Fibroblast of skin of back (primary cell): ENCODE measurements around the gene TMEM161B. TPM values are rescaled to one million over a fixed set of nuclear protein-coding genes. Genes with fewer than 3 reads are reported as not detected.
A peak's percentile ranks its signal among the peaks of the same experiment; 100 is the strongest.
"Not testable (repeated sequence)": the region's sequence is repeated elsewhere in the genome, so short reads cannot be mapped to it uniquely, and the experiment has no call there.

Experiments
- DNase-seq: peaks from one replicate; pipeline ENCODE4 v3.0.0-alpha.2; 2013
- polyA plus RNA-seq, 2 experiments: library from polyadenylated mRNA; unstranded; fragments of 120-200 nt; gene quantifications; one replicate each; pipeline ENCODE4 v1.2.1, GENCODE V29; 2013; ENCODE audit not compliant: insufficient read length in 2 of 2

Gene TMEM161B
- polyA plus RNA-seq (2013, experiment 1 of 2; ENCODE audit: insufficient read length) = 5.5 TPM
- polyA plus RNA-seq (2013, experiment 2 of 2; ENCODE audit: insufficient read length) = 6.7 TPM

DNA sequence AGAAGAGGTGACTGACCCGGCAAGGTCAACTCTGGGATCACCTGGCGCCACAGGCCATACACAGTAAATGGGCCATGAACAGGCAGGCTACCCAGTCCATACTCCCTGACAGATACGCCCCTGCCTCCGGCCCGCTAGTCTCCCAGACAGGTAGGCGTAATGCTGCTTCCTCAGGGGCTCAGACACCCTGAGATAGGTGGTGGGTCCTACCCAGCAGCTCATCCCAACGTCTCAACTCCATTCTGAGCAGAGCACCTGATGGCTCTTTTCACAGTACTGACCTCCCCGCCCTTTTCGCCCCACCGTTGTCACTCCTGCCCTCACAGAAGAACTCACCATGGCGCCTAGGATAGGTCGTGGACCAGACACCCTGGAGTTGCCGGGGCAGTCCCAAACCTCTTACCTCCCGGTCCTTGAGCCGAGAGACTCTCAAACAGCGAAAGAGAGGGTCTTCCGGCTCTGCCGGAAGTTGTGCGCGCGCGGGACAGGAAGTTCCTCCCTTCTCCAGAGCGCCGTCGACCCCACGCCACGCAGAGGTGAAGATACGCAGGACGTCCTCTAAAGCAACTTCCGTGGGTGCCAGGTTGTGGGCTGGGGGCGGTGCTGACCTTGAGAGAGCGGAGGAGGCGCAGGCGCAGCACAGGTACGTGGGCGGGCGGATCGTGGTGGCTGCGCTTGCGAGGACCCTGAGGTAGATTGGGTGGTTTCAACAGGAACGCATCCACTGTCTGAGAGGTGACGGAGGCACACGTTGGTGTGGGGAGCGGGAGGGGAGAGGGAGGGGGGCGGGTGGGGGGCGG lies at the start of gene TMEM161B:
Gene TMEM161B (minus strand): TSS at position 461 of the 800 bp plus-strand sequence. CDS start 122 bp downstream, at position 339.
- DNase-seq = peak; percentile 84

DNA sequence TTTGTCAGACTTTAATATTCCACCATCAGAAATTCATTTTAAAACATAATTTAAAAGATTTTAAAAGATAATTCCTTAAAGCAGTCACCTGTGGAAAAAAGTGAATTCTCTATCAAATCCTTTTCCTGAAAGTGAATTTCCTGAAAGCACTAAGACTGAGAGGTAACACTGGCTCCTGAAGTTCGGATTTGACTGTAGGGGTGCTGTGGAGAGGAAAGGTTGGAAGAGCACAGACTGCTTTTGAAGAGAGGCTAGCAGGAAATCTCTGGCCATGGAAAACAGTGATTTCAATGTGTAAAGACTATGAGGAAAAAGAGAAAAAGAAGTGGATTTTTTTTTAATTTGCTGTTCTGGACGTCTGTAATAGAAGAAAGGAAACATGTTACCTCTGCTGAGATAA lies 35.7 kb upstream of the TMEM161B start:
- DNase-seq = no peak

DNA sequence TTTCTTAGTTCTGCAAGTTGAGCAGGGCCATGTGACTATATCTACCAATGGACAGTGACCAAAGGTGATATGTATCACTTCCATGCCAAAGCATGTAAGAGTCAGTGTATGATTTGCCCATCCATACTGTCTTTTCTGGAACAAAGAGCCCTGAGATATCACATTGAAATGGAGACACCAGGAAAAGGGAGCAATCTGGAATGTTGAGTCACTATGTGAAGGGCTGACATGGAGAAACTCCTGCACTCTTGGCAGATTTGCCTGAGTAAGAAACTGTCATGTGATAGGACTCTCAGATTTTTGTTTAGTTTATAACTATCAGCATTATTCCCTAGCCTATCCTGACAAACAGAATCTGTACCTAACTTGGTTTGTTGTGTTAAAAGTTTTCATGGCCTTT lies 29.8 kb upstream of the TMEM161B start:
- peak; percentile 19 for DNase-seq

DNA sequence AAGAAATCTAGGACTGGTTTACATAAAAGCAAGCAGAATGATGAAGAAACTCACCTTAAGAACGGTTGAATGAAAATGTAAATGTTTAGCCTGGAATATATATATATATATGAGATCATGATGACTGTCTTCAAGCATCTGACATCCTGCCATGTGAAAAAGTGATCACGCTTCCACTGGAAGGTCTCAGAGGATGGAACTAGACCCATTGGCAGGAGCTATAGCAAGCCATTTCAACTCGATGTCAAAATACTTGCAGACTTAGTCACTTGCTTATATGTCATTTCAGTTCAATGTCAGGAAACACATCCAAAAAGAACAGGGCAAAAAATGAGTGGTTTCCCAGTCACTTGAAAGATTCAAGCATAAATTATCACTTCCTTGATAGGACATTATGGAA lies 22.2 kb upstream of the TMEM161B start:
- DNase-seq = peak; percentile 11

DNA sequence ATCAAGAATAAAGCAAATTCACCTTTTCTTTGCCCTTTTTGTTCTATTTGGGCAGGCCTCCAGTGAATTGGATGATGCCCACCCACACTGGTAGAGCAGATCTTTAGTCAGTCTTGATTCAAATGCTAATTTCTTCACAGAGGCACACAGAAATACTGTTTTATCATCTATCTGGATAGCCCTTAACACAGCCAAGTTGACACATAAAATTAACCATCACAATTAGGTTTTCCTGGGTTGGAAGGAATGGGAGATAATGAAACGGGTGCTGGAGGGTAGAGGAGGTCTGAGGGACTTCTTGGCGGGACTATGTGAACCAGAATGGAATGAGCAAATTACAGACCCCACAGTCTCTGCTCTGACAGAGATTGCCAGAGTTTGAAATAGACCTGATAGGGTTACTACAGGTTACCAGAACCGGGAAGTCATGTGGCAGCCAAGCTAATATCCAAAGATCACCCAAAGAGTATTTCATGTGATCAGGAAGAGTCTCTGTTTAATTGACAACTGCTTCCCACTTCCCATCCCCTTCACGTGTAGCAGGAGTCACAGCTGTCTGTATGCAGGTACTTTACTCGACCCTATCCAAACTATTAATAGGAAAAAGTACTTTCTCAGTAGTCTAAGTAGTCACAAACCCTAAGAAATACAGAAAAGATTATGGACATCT lies 20.0 kb upstream of the TMEM161B start:
- no peak for DNase-seq

DNA sequence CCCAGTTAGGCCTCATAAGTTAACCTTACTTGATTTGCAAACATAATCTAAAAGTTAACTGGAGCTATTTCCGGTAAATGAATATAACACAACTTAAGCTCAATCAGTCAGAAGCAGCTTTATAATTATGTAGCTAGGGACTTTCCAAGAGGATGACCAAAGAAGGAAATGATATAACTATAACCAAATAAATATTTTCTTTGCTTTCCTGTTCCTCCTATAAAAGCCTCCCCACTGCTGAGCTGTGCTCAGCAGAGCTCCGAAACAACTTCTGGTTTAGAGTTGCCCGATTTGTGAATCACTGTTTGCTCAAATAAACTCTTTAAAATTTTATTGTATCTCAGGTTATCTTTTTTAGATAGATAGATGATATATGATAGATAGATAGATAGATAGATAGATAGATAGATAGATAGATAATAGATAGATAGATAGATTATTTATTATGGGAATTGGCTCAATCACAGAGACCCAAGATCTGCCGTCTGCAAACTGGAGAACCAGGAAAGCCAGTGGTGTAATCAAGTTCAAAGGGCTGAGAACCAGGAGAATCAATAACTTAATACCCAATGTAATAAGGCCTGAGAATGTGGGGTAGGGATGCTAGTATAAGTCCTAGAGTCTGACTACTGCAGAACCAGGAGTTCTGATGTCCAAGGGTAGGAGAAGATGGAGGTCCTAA lies 19.3 kb upstream of the TMEM161B start:
- no peak for DNase-seq

DNA sequence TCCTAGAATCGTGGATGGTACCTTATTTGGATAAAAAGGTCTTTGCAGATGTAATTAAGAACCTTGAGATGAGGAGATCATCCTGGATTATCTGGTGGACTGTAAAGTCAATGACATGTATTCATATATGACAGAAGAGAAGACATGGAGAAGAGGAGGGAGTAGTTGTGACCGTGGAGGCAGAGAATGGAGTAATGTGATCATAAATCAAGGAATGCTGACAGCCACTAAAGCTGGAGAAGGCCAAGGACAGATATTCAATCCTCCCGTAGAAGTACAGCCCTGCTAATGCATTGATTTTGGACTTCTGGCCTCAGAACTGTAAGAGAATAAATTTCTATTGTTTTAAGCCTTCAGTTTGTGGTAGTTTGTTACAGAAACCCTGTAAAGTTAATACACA lies 18.7 kb upstream of the TMEM161B start:
- no peak for DNase-seq

DNA sequence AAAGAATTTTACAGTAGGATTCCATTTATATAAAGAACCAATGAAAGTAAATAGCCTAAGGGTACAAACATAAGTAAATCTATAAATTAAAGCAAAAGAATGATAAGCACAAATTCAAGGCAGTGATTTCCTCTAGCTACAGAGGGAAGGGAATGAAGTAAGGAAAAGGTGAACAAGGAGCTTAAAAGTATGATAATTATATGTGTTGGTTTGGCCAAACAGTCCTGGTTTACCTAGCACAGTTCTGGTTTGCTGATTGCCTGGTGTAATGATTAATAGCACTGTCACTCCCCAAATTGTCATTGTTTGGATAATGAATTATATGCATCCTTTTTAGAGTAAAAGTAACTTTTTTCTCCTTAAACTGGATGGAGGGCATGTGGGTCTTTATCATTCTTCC lies 15.0 kb upstream of the TMEM161B start:
- no peak for DNase-seq

DNA sequence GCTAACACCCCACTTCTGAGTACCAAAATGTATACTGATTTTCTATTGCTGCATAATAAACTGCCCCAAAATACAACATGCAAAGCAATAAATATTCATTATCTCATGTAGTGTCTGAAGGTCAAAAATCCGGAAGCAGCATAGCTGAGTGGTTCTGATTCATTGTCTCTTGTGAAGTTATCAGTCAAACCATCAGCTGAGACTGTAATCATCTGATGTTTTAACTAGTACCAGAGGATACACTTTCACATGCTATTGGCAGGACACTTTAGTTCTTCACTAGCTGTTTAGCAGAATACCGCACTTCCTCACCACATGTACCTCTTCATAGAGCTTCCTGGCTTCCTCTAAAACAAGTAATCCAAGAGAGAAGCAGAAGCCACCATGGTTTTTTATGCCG lies 12.7 kb upstream of the TMEM161B start:
- DNase-seq = no peak

DNA sequence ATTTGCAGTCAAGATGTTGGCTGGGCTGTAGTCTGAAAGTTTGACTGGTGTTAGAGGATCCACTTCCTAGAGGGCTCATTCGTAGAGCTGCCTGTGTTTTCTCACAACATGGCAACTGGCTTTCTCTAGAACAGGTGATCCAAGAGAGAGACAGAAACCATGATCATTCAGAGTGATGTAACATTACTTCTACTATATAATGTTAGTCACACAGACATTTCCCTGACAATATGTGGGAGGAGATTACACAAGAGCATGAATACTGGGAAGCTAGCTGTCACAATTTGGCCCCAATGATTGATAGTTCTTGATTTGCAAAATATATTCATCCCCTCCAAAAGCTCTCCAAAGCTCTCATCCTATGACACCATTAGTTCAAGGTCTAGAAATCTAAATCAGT lies 10.9 kb upstream of the TMEM161B start:
- no peak for DNase-seq

DNA sequence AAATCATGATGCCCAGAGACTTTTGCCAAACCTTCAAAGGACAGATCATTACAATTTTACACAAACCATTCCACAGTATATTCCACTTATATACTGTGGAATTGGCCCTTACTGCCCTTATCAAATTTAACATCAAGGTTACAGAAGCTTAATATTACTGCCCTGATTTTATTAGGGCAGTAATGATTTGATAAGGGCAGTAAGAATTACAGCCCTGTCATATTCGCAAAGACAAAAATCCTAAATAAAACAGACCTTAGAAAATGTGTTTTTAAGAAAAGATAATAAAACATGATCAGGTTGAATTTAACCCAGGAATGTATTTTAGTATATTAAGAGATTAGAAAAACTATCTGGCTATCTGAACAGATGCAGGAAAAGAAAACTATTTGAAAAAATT lies 7.7 kb upstream of the TMEM161B start:
- no peak for DNase-seq

DNA sequence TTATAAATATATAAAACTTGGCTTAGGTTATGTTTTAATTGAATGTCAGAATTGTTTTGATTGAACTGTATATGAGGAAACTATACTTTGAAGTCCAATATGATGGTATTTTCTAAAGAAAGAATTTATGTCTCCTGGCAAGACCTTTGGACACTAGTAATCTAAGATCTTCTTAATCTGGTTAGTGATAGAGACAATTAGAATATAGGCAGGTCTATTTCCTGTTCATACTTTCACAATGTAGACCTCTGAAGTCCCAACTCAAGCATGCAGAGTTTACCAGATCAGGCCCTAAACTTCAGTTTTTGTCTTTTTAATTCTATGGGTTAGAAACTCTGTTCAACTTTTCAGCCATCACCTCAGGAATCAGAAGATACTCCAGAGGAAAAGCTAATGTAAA lies 6.9 kb upstream of the TMEM161B start:
- DNase-seq = no peak

DNA sequence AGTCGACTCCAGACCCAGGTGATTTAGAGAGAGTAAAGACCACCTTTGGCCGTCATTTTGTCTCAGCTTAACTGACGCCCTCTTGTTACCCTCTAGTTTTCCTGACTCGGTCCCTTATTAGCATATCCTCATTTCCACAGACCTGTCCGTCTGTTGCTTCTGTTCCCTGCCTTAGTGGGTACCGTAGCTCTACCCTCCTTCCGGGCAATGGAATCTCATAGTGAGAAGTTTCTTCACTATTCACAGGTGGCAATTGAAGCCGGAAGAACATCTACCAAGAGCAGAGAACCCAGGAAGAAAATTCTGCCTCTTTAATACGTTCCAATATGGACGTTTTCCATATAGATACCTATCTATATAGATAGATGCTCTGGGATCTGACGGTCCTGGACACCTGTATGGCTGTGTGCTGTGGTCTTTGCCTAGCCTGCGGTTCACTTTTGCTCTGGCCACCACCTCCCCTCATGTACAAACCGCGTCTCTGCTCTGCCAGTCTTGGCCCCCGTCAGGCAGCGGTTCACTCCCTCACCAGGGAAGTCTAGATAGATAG lies 652 bp upstream of the TMEM161B start:
- DNase-seq = peak; percentile 6

DNA sequence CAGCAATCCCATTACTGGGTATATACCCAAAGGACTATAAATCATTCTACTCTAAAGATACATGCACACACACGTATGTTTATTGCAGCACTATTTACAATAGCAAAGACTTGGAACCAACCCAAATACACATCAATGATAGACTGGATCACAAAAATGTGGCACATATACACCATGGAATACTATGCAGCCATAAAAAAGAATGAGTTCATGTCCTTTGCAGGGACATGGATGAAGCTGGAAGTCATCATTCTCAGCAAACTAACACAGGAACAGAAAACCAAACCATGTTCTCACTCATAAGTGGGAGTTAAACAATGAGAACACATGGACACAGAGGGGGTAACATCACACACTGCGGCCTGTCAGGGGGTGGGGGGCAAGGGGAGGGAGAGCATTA lies 4.1 kb downstream of the TMEM161B start:
- not testable (repeated sequence) for DNase-seq

DNA sequence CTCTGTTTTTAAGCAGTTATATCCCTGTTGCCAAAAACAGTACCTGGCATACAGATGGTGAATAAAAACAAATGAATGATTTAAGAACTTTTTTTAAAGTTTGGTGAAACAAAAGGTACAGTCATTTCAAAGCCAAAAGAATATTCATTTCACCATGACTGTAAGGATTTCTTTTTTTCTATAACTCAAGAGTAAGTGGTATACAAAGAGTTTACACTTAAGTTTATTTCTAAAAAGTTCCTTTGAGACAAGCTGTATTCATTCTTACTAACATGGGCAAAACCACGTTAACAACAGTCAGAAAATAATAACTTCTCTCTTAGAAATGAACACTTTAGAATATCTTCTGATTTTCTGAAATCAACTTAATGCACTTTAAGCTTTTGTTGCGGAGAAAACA lies 5.3 kb downstream of the TMEM161B start:
- no peak for DNase-seq

DNA sequence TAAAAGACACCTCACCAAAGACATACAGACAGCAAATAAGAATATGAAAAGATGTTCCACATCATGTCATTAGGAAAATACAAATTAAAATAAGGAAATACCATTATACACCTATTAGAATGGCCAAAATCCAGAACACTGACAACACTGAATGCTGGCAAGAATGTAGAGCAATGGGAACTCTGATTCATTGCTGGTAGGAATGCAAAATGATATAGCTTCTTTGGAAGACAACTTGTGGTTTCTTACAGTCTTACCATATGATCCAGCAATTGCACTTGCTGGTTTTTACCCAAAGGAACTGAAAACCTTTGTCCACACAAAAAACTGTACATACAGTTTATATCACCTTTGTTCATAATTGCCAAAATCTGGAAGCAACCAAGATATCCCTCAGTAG lies 6.5 kb downstream of the TMEM161B start:
- peak; percentile 2 for DNase-seq

DNA sequence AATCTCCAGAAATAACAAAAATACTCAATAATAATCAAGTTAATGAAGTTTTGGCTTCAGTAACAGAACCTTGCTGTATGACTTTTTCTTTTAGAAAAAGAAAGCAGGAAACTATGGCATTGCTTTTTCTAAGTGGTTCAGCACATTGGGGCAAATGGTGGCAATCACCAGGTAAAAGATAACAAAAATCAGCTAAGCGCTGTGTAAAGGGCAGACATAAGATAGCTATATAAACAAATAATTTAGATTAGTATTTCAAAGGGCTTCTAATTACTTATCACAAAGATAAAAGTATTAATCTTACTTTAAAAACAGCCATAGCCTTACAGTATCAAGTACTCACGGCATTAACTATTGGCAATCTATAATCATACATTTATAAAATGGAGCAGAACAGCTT lies 10.0 kb downstream of the TMEM161B start:
- DNase-seq = no peak

DNA sequence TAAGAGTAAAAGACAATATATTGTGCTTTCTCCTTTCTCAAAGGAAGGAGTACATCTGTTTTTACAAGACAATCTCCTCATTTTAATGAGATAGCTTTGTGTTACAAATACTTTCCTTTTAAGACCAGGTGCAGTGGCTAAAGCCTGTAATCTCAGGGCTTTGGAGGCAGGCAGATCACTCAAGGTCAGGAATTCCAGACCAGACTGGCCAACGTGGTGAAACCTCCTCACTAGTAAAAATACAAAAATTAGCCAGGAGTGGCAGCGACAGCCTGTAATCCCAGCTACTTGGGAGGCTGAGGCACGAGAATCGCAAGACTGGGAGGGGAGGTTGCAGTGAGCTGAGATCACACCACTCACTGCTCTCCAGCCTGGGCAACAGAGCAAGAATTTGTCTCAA lies 11.8 kb downstream of the TMEM161B start:
- DNase-seq = no peak

DNA sequence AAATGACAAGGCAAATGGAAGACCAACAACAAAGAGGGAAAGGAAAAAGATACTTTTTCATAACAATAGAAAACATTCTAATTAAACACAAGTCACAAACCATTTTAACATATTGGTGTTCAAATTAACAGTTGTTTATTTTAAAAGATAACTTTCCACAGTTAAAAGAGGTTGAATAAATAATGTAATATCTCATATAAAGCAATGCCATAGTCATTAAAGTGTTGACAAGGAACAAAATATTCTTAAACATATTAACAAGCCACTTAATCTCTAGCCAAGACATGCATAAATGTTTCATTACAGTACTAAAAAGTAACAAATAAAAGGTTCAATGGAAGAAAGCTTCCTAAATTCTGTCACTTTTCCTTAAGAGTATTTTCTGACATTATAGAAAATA lies 12.6 kb downstream of the TMEM161B start:
- DNase-seq = no peak

DNA sequence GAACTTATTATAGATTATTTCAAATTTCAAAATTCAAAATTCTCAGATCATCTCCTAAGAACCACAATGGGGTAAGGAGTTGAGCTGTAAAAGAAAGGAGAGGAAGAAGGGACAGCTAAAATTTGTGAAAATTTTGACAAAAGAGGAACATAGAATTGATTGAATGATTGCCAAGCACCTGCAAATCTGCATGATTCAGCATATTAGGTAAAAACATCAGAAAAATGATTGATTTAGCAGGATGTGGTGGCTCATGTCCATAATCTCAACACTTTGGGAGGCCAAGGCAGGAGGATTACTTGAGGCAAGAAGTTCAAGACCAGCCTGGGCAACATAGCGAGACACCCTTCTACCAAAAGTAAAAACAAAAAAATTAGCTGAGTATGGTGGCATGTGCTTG lies 14.3 kb downstream of the TMEM161B start:
- DNase-seq = no peak

DNA sequence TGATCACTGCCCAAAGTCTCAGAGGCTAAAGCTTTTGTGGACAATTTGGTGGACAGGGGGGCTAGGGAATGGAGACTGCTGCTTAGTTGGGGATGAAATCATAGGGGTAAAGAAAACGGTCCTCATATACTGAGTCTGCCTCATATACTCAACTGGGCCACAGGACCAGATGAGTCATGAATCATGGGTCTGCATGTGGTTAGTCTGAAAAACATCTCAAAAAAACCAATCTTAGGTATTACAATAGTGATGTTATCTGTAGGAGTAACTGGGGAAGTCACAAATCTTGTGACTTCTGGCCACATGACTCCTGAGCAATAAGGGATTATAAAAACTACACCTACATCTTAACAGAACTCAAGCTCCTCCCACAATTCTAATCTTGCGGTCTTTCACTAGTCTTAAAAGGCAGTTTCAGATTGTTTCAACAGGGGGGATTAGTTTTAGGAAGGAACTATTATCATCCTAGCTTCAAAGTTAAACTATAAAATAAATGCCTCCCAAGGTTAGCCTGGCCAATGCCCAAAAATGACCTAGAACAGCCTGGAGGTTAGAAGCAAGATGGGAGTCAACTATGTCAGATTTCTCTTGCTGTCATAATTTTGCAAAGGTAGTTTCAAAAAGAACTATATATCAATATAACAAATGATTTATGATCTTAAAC lies 17.5 kb downstream of the TMEM161B start:
- peak; percentile 9 for DNase-seq

DNA sequence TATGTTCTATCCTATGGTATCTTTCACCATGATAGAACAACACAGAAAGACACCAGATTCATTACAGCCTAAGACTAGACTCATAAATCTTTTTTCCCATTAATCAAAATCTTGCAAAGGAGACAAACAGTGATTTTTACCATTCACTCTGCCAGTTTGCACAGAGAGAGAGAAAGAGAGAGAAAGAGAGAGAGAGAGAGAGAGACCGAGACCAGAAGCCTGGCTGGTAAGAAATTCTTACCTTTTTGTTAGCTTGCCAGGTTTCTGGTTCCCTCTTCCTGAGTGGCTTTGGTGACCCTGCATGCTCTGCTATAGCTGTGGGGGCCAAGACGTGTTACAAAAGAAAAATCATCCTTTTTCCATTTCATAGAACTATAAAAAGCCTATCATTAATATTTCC lies 18.6 kb downstream of the TMEM161B start:
- no peak for DNase-seq
